ENCODE data around the gene ERRFI1.

DNA sequence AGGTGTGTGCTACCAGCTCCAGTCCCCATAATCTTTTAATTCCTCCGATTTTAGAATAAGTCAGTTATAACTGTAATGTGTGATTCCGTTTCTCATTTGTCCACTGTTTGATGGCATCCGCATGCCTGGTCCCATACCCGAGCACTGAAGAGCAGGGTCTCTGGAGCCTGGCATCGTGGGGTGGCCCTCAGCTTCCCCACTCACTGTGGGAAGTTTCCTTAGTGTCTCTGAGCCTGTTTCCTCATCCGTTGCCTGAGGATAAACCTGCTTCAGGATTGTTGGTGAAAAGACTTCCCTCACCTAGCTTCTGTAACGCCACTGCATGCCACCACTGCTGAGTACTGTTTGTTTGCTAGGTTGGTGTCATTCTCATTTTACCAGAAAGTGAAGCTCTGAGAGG, 45.1 kb downstream of the ERRFI1 start:
- TF ChIP-seq, protein P1, sequence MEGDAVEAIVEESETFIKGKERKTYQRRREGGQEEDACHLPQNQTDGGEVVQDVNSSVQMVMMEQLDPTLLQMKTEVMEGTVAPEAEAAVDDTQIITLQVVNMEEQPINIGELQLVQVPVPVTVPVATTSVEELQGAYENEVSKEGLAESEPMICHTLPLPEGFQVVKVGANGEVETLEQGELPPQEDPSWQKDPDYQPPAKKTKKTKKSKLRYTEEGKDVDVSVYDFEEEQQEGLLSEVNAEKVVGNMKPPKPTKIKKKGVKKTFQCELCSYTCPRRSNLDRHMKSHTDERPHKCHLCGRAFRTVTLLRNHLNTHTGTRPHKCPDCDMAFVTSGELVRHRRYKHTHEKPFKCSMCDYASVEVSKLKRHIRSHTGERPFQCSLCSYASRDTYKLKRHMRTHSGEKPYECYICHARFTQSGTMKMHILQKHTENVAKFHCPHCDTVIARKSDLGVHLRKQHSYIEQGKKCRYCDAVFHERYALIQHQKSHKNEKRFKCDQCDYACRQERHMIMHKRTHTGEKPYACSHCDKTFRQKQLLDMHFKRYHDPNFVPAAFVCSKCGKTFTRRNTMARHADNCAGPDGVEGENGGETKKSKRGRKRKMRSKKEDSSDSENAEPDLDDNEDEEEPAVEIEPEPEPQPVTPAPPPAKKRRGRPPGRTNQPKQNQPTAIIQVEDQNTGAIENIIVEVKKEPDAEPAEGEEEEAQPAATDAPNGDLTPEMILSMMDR (IDR thresholded peaks at IDR 0.05), result no peak
- TF ChIP-seq POLR2A (IDR thresholded peaks at IDR 0.05), result no peak
